ENCODE results near the gene TOR1AIP1. TPM values are rescaled to one million over a fixed set of nuclear protein-coding genes. Genes with fewer than 3 reads are reported as not detected.

The TOR1AIP1 gene
- total RNA-seq, 1 experiment from 2014 or later, result 17.3 TPM

DNA sequence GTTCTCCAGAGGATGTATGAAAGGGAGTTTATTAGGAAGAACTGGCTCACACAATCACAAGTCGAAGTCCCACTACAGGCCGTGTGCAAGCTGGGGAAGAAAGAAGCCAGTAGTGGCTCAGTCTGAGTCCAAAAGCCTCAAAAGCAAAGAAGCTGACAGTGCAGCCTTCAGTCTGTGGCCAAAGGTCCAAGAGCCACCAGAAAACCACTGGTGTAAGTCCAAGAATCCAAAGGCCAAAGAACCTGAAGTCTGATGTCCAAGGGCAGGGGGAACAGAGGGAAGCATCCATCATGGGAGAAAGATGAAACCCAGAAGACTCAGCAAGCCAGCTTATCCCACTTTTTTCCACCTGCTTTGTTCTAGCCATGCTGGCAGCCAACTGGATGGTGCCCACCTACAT, 51.1 kb downstream of the TOR1AIP1 start:
- Mint-ChIP-seq H3K9me3 (no peaks in the 10 kb centered on the region), H3K36me3 (no peaks in the 10 kb centered on the region), H3K27ac (no peak overlapping the region), H3K27me3 (ENCODE audit: low read depth) (no peaks in the 10 kb centered on the region), H3K4me1 (no peaks in the 10 kb centered on the region), H3K4me3 (no peak overlapping the region)
- CTCF ChIA-PET, result interaction anchor here (0.6 kb wide), 1 partner anchor 122 kb away, joined by 4 read pairs; no protein-coding TSS in a partner anchor
- POLR2A ChIA-PET, result no interaction called here
- TF ChIP-seq TEAD4 (CRISPR knock-in tag; IDR thresholded peaks at IDR 0.05), result no peak
- no peak for TF ChIP-seq NFYB (CRISPR knock-in tag; conservative IDR thresholded peaks at IDR 0.05; ENCODE audit: low read depth)
- TF ChIP-seq GABPB1 (CRISPR knock-in tag; IDR thresholded peaks at IDR 0.05), result no peak
- TF ChIP-seq ETV6 (CRISPR knock-in tag; IDR thresholded peaks at IDR 0.05), result no peak
- no peak for TF ChIP-seq CBFB (CRISPR knock-in tag; IDR thresholded peaks at IDR 0.05; ENCODE audit: low read depth)
- no peak for TF ChIP-seq NFATC4 (CRISPR knock-in tag; IDR thresholded peaks at IDR 0.05)
- TF ChIP-seq FOXJ3 (CRISPR knock-in tag; IDR thresholded peaks at IDR 0.05; ENCODE audit: borderline replicate concordance), result no peak
- no peak for TF ChIP-seq AFF4 (CRISPR knock-in tag; IDR thresholded peaks at IDR 0.05; ENCODE audit: borderline replicate concordance)
- TF ChIP-seq PRRX2 (CRISPR knock-in tag; IDR thresholded peaks at IDR 0.05), result no peak
- TF ChIP-seq JAZF1 (CRISPR knock-in tag; IDR thresholded peaks at IDR 0.05), result no peak
- TF ChIP-seq NR3C1 (CRISPR knock-in tag; conservative IDR thresholded peaks at IDR 0.05; ENCODE audit: low read depth), result no peak
- TF ChIP-seq E2F1 (CRISPR knock-in tag; IDR thresholded peaks at IDR 0.05), result no peak
- no peak for TF ChIP-seq FOXK1 (CRISPR knock-in tag; IDR thresholded peaks at IDR 0.05)
- no peak for TF ChIP-seq TP53 (CRISPR knock-in tag; IDR thresholded peaks at IDR 0.05)
- ATAC-seq (no peak), DNase-seq (ENCODE audit: low spot score) (no peak)

GRCh38 chr1:179935909-179936496, 53.9 kb downstream of the TOR1AIP1 start:
- ChIA-PET POLR2A (no interaction called here), CTCF (no interaction called here)
- ATAC-seq, result no peak
- Mint-ChIP-seq H3K4me1 (no peaks in the 10 kb centered on the region), H3K9me3 (no peaks in the 10 kb centered on the region), H3K27ac (no peak overlapping the region), H3K4me3 (no peak overlapping the region), H3K36me3 (no peaks in the 10 kb centered on the region), H3K27me3 (ENCODE audit: low read depth) (no peaks in the 10 kb centered on the region)
- TF ChIP-seq, protein P1, sequence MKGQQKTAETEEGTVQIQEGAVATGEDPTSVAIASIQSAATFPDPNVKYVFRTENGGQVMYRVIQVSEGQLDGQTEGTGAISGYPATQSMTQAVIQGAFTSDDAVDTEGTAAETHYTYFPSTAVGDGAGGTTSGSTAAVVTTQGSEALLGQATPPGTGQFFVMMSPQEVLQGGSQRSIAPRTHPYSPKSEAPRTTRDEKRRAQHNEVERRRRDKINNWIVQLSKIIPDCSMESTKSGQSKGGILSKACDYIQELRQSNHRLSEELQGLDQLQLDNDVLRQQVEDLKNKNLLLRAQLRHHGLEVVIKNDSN (CRISPR knock-in tag; IDR thresholded peaks at IDR 0.05), result no peak
- no peak for TF ChIP-seq JAZF1 (CRISPR knock-in tag; IDR thresholded peaks at IDR 0.05)
- TF ChIP-seq RORB (CRISPR knock-in tag; IDR thresholded peaks at IDR 0.05), result no peak
- no peak for DNase-seq (ENCODE audit: low spot score)

GRCh38 chr1:179937668-179938254, 55.7 kb downstream of the TOR1AIP1 start:
- H3K36me3 Mint-ChIP-seq, result no peaks in the 10 kb centered on the region
- no peaks in the 10 kb centered on the region for H3K27me3 Mint-ChIP-seq (ENCODE audit: low read depth)
- H3K4me3 Mint-ChIP-seq, result no peak overlapping the region
- ChIA-PET POLR2A (interaction anchor here (0.5 kb wide), 1 partner anchor 571 kb away, joined by 3 read pairs; no protein-coding TSS in a partner anchor), CTCF (interaction anchor here (1.3 kb wide), 1 partner anchor 232 kb away, joined by 3 read pairs; no protein-coding TSS in a partner anchor)
- DNase-seq (ENCODE audit: low spot score), result no peak
- H3K4me1 Mint-ChIP-seq, result no peaks in the 10 kb centered on the region
- H3K27ac Mint-ChIP-seq, result no peak overlapping the region
- no peaks in the 10 kb centered on the region for H3K9me3 Mint-ChIP-seq
- no peak for ATAC-seq
- TF ChIP-seq CREB1 (CRISPR knock-in tag; IDR thresholded peaks at IDR 0.05) (no peak), GTF2I (CRISPR knock-in tag; conservative IDR thresholded peaks at IDR 0.05) (no peak), FOXJ3 (CRISPR knock-in tag; IDR thresholded peaks at IDR 0.05; ENCODE audit: borderline replicate concordance) (no peak), NFE2L1 (CRISPR knock-in tag; IDR thresholded peaks at IDR 0.05) (no peak)
- TF ChIP-seq, protein P2, sequence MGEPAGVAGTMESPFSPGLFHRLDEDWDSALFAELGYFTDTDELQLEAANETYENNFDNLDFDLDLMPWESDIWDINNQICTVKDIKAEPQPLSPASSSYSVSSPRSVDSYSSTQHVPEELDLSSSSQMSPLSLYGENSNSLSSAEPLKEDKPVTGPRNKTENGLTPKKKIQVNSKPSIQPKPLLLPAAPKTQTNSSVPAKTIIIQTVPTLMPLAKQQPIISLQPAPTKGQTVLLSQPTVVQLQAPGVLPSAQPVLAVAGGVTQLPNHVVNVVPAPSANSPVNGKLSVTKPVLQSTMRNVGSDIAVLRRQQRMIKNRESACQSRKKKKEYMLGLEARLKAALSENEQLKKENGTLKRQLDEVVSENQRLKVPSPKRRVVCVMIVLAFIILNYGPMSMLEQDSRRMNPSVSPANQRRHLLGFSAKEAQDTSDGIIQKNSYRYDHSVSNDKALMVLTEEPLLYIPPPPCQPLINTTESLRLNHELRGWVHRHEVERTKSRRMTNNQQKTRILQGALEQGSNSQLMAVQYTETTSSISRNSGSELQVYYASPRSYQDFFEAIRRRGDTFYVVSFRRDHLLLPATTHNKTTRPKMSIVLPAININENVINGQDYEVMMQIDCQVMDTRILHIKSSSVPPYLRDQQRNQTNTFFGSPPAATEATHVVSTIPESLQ (CRISPR knock-in tag; IDR thresholded peaks at IDR 0.05), result no peak
- TF ChIP-seq, protein P1 (CRISPR knock-in tag; IDR thresholded peaks at IDR 0.05), result no peak

Measured in WTC11 (cell line).